Endodermal cell (in vitro differentiated cells): ENCODE data around the gene ADCYAP1R1. TPM values are rescaled to one million over a fixed set of nuclear protein-coding genes. Genes with fewer than 3 reads are reported as not detected.

Experiments used
- DNase-seq: peaks from one replicate; pipeline ENCODE4 v3.0.0-alpha.2; 2017
- H3K27ac ChIP-seq: 2 replicates; pipeline ENCODE4 v1.5.1; 2013; ENCODE audit warnings: mild to moderate bottlenecking, low read depth, low read length, moderate library complexity
- H3K27me3 ChIP-seq: 2 replicates; pipeline ENCODE4 v1.6.1; 2013; ENCODE audit warnings: mild to moderate bottlenecking, low read length, moderate library complexity; ENCODE audit not compliant: insufficient read depth, control insufficient read depth, poor library complexity, severe bottlenecking
- H3K36me3 ChIP-seq: 2 replicates; pipeline ENCODE4 v1.7.0; 2013; ENCODE audit warnings: mild to moderate bottlenecking, low read length, moderate library complexity; ENCODE audit not compliant: control insufficient read depth, insufficient read depth
- H3K4me1 ChIP-seq: one replicate; pipeline ENCODE4 v1.7.0; 2013; ENCODE audit warnings: low read length; ENCODE audit not compliant: control insufficient read depth, insufficient read depth
- H3K4me3 ChIP-seq: 2 replicates; pipeline ENCODE4 v1.5.1; 2013; ENCODE audit warnings: mild to moderate bottlenecking, low read length, moderate library complexity
- H3K9ac ChIP-seq: 2 replicates; pipeline ENCODE4 v1.6.1; 2013; ENCODE audit warnings: mild to moderate bottlenecking, low read length, moderate library complexity; ENCODE audit not compliant: poor library complexity, severe bottlenecking; ENCODE audit errors: extremely low read depth
- H3K9me3 ChIP-seq: 2 replicates; pipeline ENCODE4 v1.6.1; 2013; ENCODE audit warnings: mild to moderate bottlenecking, low read length, moderate library complexity; ENCODE audit not compliant: control insufficient read depth
- H3K27ac Mint-ChIP-seq: 2 replicates; pipeline ENCODE4 v1.8.0; 2020; ENCODE audit warnings: mixed read lengths
- H3K27me3 Mint-ChIP-seq: 2 replicates; pipeline ENCODE4 v1.8.0; 2021; ENCODE audit warnings: mild to moderate bottlenecking, mixed read lengths; ENCODE audit not compliant: insufficient read depth
- H3K36me3 Mint-ChIP-seq: 2 replicates; pipeline ENCODE4 v1.8.0; 2020; ENCODE audit warnings: low read depth, mixed read lengths
- H3K4me1 Mint-ChIP-seq: 2 replicates; pipeline ENCODE4 v1.8.0; 2020; ENCODE audit warnings: mixed read lengths
- H3K4me3 Mint-ChIP-seq: 2 replicates; pipeline ENCODE4 v1.8.0; 2020; ENCODE audit warnings: mild to moderate bottlenecking, moderate library complexity, mixed read lengths
- H3K9me3 Mint-ChIP-seq: 2 replicates; pipeline ENCODE4 v1.8.0; 2020; ENCODE audit warnings: mild to moderate bottlenecking, mixed read lengths
- CTCF ChIP-seq: fragments of 200-600 bp; sonication (generic); conservative IDR thresholded peaks from 2 replicates; pipeline ENCODE4 v1.5.0; 2021; ENCODE audit warnings: antibody characterized with exemption, mild to moderate bottlenecking
- WGBS, 2 experiments: methylation state at CpG; one replicate each; pipeline versions ENCODE4 v1.1.5 to v1.1.7; 2013; ENCODE audit warnings: missing lambda C conversion rate in 2 of 2, mixed read lengths in 1 of 2; ENCODE audit not compliant: insufficient coverage in 1 of 2, insufficient read length in 1 of 2; 5-methylcytosine and 5-hydroxymethylcytosine counted together
- total RNA-seq, 2 donors: library from RNA; stranded (reverse); fragmentation: NEBNext Ultra II Directional in 1 of 2; extraction: Animal tissue kit (Norgen Biotek cat#: 25700) in 1 of 2; gene quantifications; 2 replicates in 1 of 2; 3 replicates in 1 of 2; pipeline ENCODE4 v1.2.1, GENCODE V29; 2021

The ADCYAP1R1 gene
- total RNA-seq, 2 donors from 2014 or later: 1.2 to 2.1 TPM

DNA sequence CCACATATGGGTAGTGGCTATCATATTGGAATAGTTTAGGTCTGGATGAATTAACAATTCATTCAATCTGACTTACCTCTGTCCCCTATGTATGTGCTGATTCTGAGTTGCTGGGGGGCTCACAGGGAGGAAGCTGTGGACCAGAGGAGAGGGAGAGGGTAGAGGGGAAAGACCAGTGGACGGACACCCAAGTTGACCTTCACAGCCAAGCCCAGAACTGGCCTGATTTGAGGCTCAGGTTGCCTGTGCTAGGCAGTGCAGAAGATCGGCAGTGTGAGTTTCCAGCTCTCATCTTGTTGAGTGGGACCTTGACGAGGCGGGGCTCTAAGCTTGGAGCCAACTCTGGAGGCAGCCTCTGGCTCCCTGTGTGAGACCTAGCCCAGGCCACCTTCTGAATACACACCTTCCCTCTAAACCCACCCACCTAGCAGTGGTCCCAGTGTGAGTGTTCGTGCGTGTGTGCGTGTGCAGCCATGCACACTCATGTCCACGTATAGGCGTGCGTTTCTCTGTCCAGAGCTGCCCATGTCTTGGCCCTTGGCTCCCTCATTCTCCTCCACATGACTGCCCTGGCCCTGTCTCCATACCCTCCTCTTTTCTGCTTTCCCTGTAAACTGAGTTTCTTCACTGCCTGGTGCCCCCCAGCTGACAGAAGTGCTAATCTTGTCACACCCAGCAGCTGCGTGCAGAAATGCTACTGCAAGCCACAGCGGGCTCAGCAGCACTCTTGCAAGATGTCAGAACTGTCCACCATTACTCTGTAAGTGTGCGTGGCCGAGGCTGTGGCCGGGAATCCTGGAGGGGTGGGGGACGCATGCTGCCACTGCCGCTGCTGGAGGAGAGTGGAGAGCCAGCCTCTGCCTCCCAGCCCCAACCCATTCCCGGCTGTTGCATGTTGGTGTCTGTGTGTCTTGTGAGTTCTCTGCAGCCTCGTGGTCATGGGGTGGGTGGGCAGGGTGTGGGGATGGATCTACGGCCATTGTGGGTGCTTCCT, 47.6 kb downstream of the ADCYAP1R1 start:
- Histone ChIP-seq H3K27ac (no peak overlapping the region), H3K36me3 (no peaks in the 10 kb centered on the region), H3K9ac (no peak overlapping the region), H3K4me1 (no peaks in the 10 kb centered on the region), H3K27me3 (no peaks in the 10 kb centered on the region), H3K9me3 (no peaks in the 10 kb centered on the region), H3K4me3 (no peak overlapping the region)
- 91 to 99% methylated on average over 12 to 20 of the region's 20 CpGs for WGBS, 2 experiments
- Mint-ChIP-seq H3K4me1 (no peaks in the 10 kb centered on the region), H3K27ac (no peak overlapping the region), H3K27me3 (no peaks in the 10 kb centered on the region), H3K36me3 (no peaks in the 10 kb centered on the region), H3K4me3 (no peak overlapping the region), H3K9me3 (no peaks in the 10 kb centered on the region)
- TF ChIP-seq CTCF: no peak
- peak; percentile 24 for DNase-seq

GRCh38 chr7:31100445-31100844, 48.3 kb downstream of the ADCYAP1R1 start:
- H3K36me3 Mint-ChIP-seq: no peaks in the 10 kb centered on the region

DNA sequence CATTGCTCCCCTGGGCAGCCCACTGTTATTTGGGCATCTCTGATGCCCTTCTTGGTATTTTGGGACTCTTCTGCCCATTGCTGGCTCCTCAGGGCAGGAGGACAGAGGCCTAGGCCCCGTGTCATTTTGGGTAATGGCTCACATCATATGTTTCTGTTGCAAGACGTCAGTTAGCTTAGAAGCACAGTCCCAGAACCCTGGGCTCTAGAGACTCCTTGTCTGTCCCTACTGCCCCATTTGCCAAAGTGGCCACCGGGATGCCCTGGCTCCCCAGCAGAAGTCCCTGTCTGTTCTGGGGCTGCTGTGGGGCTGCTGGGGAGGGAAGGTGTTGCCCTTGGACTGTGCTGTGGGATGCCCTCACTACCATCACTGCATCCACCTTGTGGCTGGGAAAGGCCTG, 48.8 kb downstream of the ADCYAP1R1 start:
- no peaks in the 10 kb centered on the region for H3K4me1 Mint-ChIP-seq
- no peak for TF ChIP-seq CTCF
- no peaks in the 10 kb centered on the region for H3K36me3 Mint-ChIP-seq
- H3K9ac ChIP-seq: no peak overlapping the region
- H3K9me3 Mint-ChIP-seq: no peaks in the 10 kb centered on the region
- no peaks in the 10 kb centered on the region for H3K36me3 ChIP-seq
- no peaks in the 10 kb centered on the region for H3K27me3 ChIP-seq
- DNase-seq: peak; percentile 13
- no peak overlapping the region for H3K4me3 Mint-ChIP-seq
- H3K4me3 ChIP-seq: no peak overlapping the region
- H3K9me3 ChIP-seq: no peaks in the 10 kb centered on the region
- no peaks in the 10 kb centered on the region for H3K4me1 ChIP-seq
- no peaks in the 10 kb centered on the region for H3K27me3 Mint-ChIP-seq
- whole genome bisulfite sequencing, 2 experiments: 83 to 87% methylated on average over 1 to 3 of the region's 3 CpGs
- no peak overlapping the region for H3K27ac ChIP-seq
- no peak overlapping the region for H3K27ac Mint-ChIP-seq

More at GRCh38 chr7:31100445-31100844, 48.3 kb downstream of the ADCYAP1R1 start:
- Histone ChIP-seq H3K9me3 (no peaks in the 10 kb centered on the region), H3K4me1 (no peaks in the 10 kb centered on the region), H3K4me3 (no peak overlapping the region), H3K9ac (no peak overlapping the region), H3K36me3 (no peaks in the 10 kb centered on the region), H3K27ac (no peak overlapping the region), H3K27me3 (no peaks in the 10 kb centered on the region)
- Mint-ChIP-seq H3K4me3 (no peak overlapping the region), H3K27me3 (no peaks in the 10 kb centered on the region), H3K27ac (no peak overlapping the region), H3K9me3 (no peaks in the 10 kb centered on the region), H3K4me1 (no peaks in the 10 kb centered on the region)
- WGBS, 2 experiments: 83 to 100% methylated on average over 2 of the region's 2 CpGs
- TF ChIP-seq CTCF: no peak
- DNase-seq: no peak
